Thymus (tissue), 11 donors: ENCODE data around the gene CEP76. TPM values are rescaled to one million over a fixed set of nuclear protein-coding genes. Genes with fewer than 3 reads are reported as not detected.

Source experiments
- DNase-seq, 9 donors: peaks; one replicate each; pipeline ENCODE4 v3.0.0-alpha.2; 2013; ENCODE audit warnings: low spot score in 9 of 9, low read depth in 6 of 9, missing footprints in 1 of 9
- H3K27ac ChIP-seq, 2 donors: one replicate each; pipeline ENCODE4 v1.5.1; 2013; ENCODE audit warnings: control low read depth in 1 of 2, low read depth in 1 of 2, low read length in 1 of 2, mild to moderate bottlenecking in 1 of 2, moderate library complexity in 1 of 2
- H3K27me3 ChIP-seq, 2 donors: one replicate each; pipeline ENCODE4 v1.5.1; 2013; ENCODE audit warnings: low read length in 1 of 2; ENCODE audit not compliant: control insufficient read depth in 2 of 2, insufficient read depth in 1 of 2
- H3K36me3 ChIP-seq, 2 donors: one replicate each; pipeline ENCODE4 v1.5.1; 2013; ENCODE audit warnings: low read length in 1 of 2, mild to moderate bottlenecking in 1 of 2, moderate library complexity in 1 of 2; ENCODE audit not compliant: control insufficient read depth in 2 of 2, insufficient read depth in 2 of 2
- H3K4me1 ChIP-seq, 2 donors: one replicate each; pipeline ENCODE4 v1.5.1; 2013; ENCODE audit warnings: low read length in 2 of 2; ENCODE audit not compliant: control insufficient read depth in 2 of 2, insufficient read depth in 2 of 2
- H3K4me3 ChIP-seq, 2 donors: one replicate each; pipeline ENCODE4 v1.5.1; 2013; ENCODE audit warnings: low read length in 2 of 2, control low read depth in 1 of 2, mild to moderate bottlenecking in 1 of 2
- H3K9me3 ChIP-seq, 2 donors: one replicate each; pipeline ENCODE4 v1.5.1; 2013; ENCODE audit warnings: low read length in 1 of 2, mild to moderate bottlenecking in 1 of 2; ENCODE audit not compliant: control insufficient read depth in 2 of 2, insufficient read depth in 1 of 2
- WGBS: extraction: QIAGEN DNeasy Blood & Tissue Kit; methylation state at CpG from one replicate; pipeline ENCODE4 v1.1.7; 2013; 5-methylcytosine and 5-hydroxymethylcytosine counted together
- polyA plus RNA-seq: library from polyadenylated mRNA; stranded (reverse); fragments of 200-250 nt; gene quantifications from one replicate; pipeline ENCODE4 v1.2.3, GENCODE V29; 2013
- total RNA-seq: library from RNA; stranded (reverse); fragments of 120-200 nt; gene quantifications from one replicate; pipeline ENCODE4 v1.2.4, GENCODE V29; 2013
- donor health status: healthy.

Gene CEP76
- total and polyA plus RNA-seq, 2 donors = 4.7 to 14.4 TPM

DNA sequence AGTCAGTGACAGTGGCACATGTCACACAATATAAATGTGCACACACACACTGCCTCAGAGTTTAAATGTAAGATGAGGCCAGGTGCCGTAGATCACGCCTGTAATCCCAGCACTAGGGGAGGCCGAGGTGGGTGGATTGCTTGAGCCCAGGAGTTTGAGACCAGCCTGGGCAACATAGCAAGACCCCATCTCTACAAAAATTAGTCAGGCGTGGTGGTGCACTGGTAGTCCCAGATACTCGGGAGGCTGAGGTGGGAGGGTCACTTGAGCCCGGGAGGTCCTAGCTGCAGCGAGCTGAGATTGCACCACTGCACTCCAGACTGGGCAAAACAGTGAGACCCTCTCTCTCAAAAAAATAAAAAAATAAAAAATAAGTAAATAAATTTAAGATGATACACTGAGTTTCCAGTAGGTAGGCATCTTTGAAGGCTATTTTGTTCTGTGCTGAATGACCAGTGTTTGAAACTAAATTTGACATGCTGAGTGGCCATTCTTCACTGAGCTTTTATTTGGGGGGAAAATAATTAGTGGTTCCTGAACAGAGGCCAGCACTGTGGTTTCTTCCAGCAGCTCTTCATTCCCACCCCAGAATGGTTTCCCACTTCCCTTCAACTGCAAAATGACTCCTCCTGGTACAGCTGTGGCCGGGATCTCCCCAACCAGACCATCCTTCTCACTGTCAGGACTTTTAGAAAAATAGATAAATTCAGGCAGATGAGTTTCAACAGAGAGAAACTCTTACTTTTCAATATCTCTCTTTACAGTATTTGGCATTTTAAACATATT lies 45.2 kb upstream of the CEP76 start:
- Histone ChIP-seq H3K4me3 (no peak overlapping the region), H3K9me3 (no peaks in the 10 kb centered on the region), H3K27ac (peak overlapping the region in 1 of 2 donors; percentile 99), H3K4me1 (peaks cover 42 to 87% of the 10 kb centered on the region in 2 donors), H3K36me3 (peaks cover 0 to 28% of the 10 kb centered on the region in 2 donors), H3K27me3 (no peaks in the 10 kb centered on the region)
- no peak for DNase-seq
- WGBS = 87% methylated on average over 8 of the region's 8 CpGs

DNA sequence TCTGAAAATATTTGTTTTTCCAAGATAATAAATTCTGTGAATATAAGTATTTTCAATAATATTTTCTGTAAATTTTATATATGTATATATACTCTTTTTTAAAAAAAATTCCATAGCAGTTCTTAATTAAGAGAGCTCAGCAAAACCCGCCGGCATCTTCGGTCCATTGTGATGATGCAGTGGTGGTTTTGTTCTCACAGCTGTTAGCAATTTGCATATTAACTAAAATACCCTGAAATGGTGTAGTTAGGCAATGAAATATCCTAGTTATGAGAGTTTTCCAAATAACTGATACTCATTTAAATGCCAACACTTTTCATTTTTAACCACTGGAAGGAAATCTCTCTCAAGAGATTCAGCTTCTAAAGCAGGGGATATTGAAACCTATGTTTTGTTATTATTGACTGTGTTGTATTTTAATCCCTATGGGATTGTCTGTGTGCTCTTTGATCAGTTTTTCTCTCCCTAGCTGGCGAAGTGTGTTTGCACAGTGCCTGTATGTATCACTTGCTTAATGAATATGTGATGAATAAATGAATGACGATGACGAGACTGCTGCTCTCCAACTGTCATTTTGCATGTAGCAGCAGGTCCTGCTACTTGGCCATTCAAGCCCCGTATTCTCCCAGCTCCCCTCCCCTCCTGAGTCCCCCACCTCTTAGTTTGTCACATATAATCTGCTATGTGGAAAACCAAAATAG lies 42.7 kb upstream of the CEP76 start:
- H3K4me1 ChIP-seq = peaks cover 20 to 75% of the 10 kb centered on the region in 2 donors
- 86% methylated on average over 7 of the region's 7 CpGs for WGBS
- peak overlapping the region in 1 of 2 donors; percentile 72 for H3K27ac ChIP-seq
- no peak for DNase-seq
- no peaks in the 10 kb centered on the region for H3K27me3 ChIP-seq
- H3K4me3 ChIP-seq = no peak overlapping the region
- peaks cover 0 to 30% of the 10 kb centered on the region in 2 donors for H3K36me3 ChIP-seq
- no peaks in the 10 kb centered on the region for H3K9me3 ChIP-seq

DNA sequence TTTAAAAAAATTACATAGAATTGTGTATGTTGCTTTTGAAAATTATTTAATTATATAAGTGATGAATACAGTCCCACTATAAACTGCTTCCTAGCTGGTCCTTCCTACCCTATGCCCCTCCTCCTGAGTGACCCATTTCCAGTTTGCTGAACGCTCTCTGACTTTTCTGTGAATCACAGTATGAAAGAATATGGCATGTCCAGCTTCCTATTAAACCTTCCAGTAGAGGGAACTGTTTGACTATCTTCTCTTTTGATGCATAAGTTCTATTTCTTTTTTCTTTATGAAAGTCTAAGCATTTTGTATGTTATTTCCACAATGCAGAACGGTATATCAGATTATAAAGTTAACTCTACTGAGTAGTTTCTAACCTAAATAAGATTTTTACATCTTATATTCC lies 41.6 kb upstream of the CEP76 start:
- 0% methylated on average over 2 of the region's 2 CpGs for WGBS
- Histone ChIP-seq H3K27ac (peak overlapping the region in 1 of 2 donors; percentile 72), H3K9me3 (no peaks in the 10 kb centered on the region), H3K27me3 (no peaks in the 10 kb centered on the region), H3K4me1 (peaks cover 11 to 64% of the 10 kb centered on the region in 2 donors), H3K36me3 (peaks cover 0 to 30% of the 10 kb centered on the region in 2 donors), H3K4me3 (no peak overlapping the region)
- DNase-seq = peak in 4 of 9 donors; percentile 51 to 85 (median 55)

DNA sequence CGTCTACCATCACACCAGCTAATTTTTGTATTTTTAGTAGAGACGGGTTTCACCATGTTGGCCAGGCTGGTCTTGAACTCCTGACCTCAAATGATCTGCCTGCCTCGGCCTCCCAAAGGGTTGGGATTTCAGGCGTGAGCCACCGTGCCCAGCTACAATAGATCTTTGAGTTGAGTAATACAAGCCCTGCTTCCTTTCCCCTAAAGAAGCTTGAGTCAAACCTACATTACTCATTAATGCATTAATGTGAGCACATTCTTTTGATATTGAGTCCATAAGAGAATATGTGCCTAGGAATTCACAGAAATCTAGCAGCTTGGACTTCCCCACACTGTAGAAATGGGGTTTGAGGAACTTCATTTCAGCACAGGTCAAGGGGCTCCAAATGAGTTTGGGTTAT lies 39.9 kb upstream of the CEP76 start:
- Histone ChIP-seq H3K27ac (no peak overlapping the region), H3K36me3 (peaks cover 0 to 25% of the 10 kb centered on the region in 2 donors), H3K4me3 (no peak overlapping the region), H3K9me3 (peaks cover 0 to 3% of the 10 kb centered on the region in 2 donors), H3K4me1 (peaks cover 5 to 56% of the 10 kb centered on the region in 2 donors), H3K27me3 (no peaks in the 10 kb centered on the region)
- 97% methylated on average over 5 of the region's 5 CpGs for WGBS
- DNase-seq = no peak

DNA sequence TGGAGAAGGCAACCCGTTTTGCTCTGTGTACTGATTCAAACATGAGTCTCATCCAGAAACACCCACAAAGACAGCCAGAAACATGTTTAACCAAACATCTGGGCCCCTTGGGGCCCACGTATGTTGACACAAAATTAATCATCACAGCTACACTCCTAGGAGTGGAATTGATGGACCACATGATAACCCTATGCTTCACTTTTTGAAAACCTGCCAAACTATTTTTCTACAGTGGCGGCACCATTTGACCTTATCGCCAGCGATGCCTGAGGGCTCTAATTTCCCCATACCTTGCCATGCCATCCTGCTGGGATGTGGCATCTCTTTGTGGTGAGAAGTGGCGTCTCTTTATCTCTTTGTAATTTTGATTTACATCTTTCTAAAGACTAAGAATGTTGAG lies 38.8 kb upstream of the CEP76 start:
- no peak for DNase-seq
- WGBS = 81% methylated on average over 6 of the region's 6 CpGs
- Histone ChIP-seq H3K4me3 (no peak overlapping the region), H3K4me1 (peaks cover 5 to 50% of the 10 kb centered on the region in 2 donors), H3K27ac (peak overlapping the region in 1 of 2 donors; percentile 60), H3K27me3 (no peaks in the 10 kb centered on the region), H3K9me3 (peaks cover 0 to 3% of the 10 kb centered on the region in 2 donors), H3K36me3 (peaks cover 0 to 24% of the 10 kb centered on the region in 2 donors)

DNA sequence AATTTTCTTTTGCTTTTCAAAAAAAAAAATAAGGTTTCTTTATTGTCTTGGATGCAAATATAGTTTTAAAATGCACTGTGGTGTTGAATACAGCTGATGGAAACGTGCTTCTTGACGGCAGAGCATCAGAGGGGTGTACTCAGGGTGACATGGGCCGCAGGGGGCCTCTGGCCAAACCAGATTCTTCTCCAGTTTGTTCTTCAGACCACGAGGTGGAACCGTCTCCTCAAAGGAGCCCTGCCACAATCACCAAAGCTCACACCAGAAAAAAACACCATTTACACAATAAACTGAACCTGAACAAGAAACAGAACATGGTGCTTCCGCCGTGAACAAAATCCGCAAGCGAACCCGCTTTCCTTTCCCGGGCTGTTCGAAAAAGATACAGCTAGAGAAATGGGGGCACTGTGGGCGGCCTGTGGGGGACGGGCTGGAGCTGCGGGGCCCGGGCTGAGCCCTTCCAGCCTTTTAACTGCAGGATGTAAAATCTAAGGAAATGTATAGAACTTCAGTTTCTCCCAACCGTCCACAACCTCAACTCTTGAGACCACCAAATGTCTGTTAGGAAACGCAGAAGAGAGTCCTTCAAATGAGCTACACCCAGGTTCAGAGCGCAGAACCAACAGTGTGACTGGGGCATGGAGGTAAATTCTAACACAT lies 34.9 kb upstream of the CEP76 start:
- Histone ChIP-seq H3K27me3 (no peaks in the 10 kb centered on the region), H3K36me3 (peaks cover 0 to 16% of the 10 kb centered on the region in 2 donors), H3K4me3 (no peak overlapping the region), H3K4me1 (peaks cover 0 to 24% of the 10 kb centered on the region in 2 donors), H3K27ac (peak overlapping the region in 1 of 2 donors; percentile 55), H3K9me3 (peaks cover 0 to 6% of the 10 kb centered on the region in 2 donors)
- peak in 1 of 9 donors; percentile 44 for DNase-seq
- WGBS = 91% methylated on average over 19 of the region's 19 CpGs

DNA sequence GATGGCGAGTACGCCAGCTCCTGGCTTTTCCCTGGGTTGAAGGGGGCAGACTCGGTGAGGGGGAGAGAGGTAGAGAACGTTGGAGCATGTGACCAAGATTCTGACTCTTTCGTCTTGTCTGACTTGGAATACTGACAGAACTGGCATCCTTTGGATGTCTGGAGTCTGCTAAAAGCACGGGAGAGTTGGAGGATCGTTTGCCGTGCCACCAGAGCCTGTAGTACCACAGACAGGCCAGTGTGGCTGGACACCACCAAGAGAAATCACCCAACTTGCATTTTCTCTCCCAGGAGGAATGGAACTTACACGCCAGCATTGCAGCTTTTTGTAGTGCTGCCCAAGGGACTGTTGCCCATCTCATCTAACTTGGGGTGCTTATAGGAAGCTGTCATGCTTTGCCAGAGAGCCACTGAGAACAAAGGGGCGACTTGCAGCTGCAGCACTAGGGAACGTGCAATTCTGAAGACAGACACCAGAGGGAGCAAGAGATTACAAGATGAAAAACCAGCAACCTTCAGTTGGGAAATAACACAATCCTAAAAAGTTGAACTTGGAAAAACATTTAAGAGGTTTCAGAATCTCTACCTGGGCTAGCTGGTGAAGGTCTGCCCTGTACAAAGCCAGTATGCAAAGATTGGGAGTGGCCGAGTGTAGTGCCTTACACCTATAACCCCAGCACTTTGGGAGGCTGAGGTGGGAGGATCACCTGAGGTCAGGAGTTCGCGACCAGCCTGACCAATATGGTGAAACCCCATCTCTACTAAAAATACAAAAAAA lies 24.4 kb upstream of the CEP76 start:
- Histone ChIP-seq H3K27me3 (no peaks in the 10 kb centered on the region), H3K4me1 (peaks cover 0 to 6% of the 10 kb centered on the region in 2 donors), H3K4me3 (no peak overlapping the region), H3K36me3 (peaks cover 22 to 49% of the 10 kb centered on the region in 2 donors), H3K9me3 (peaks cover 0 to 8% of the 10 kb centered on the region in 2 donors), H3K27ac (no peak overlapping the region)
- peak; percentile 50 to 90 (median 79) for DNase-seq
- WGBS = 82% methylated on average over 14 of the region's 14 CpGs

DNA sequence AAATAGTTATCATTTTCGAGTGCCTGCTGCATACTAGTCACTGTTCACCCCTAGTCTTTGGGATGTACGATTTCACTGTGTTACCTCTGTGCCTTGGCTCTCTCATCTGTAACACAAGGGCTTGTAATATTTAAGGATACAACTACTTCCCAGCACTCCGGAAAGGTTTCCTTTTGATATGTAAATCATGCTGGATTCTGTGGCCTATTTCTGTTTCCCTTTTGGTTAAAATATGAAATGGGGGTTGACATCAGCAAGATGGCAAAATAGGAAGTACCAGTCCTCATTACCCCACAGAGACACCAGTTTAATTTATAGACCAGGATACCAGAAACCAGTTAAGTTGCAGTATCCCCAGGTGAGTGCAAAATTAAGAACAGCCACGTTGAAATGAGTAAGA lies 23.8 kb upstream of the CEP76 start:
- Histone ChIP-seq H3K27me3 (no peaks in the 10 kb centered on the region), H3K27ac (no peak overlapping the region), H3K36me3 (peaks cover 24 to 55% of the 10 kb centered on the region in 2 donors), H3K4me1 (peaks cover 0 to 6% of the 10 kb centered on the region in 2 donors), H3K4me3 (no peak overlapping the region), H3K9me3 (peaks cover 0 to 8% of the 10 kb centered on the region in 2 donors)
- 62% methylated on average over 4 of the region's 4 CpGs for WGBS
- DNase-seq = no peak
